ENCODE results near the gene TPSAB1. TPM values are rescaled to one million over a fixed set of nuclear protein-coding genes. Genes with fewer than 3 reads are reported as not detected.
A peak's percentile ranks its signal among the peaks of the same experiment; 100 is the strongest.

TPSAB1 gene
- total RNA-seq, 6 donors from 2014 or later, result 6.4 to 207 (median 99.8) TPM

GRCh38 chr16:1260101-1260680 is 19.7 kb downstream of the TPSAB1 start:
- no peak overlapping the region for H3K4me3 ChIP-seq
- no peaks in the 10 kb centered on the region for H3K36me3 ChIP-seq
- DNase-seq (peak in 1 of 2 donors; percentile 77), ATAC-seq (ENCODE audit: low FRiP score in 2 of 2) (no peak)
- TF ChIP-seq POLR2AphosphoS5 (IDR thresholded peaks at IDR 0.05) (no peak), EP300 (IDR thresholded peaks at IDR 0.05) (no peak), CTCF (IDR thresholded peaks at IDR 0.05) (no peak), POLR2A (IDR thresholded peaks at IDR 0.05) (no peak)
- WGBS, 2 donors, result 41 to 58% methylated on average over 3 to 19 of the region's 36 CpGs
- peaks cover 0 to 25% (median 8%) of the 10 kb centered on the region in 4 donors for H3K27me3 ChIP-seq
- H3K27ac ChIP-seq, result no peak overlapping the region
- peaks cover 0 to 9% (median 0%) of the 10 kb centered on the region in 4 donors for H3K4me1 ChIP-seq
- H3K9me3 ChIP-seq, result no peaks in the 10 kb centered on the region

- peaks cover 0 to 9% (median 0%) of the 10 kb centered on the region in 4 donors for H3K4me1 ChIP-seq
- H3K36me3 ChIP-seq, result no peaks in the 10 kb centered on the region
- 6 to 33% methylated on average over 10 to 42 of the region's 47 CpGs for WGBS, 2 donors
- no peak overlapping the region for H3K27ac ChIP-seq
- no peaks in the 10 kb centered on the region for H3K9me3 ChIP-seq
- ATAC-seq (ENCODE audit: low FRiP score in 2 of 2) (no peak), DNase-seq (peak in 1 of 2 donors; percentile 61)
- no peak overlapping the region for H3K4me3 ChIP-seq
- peaks cover 0 to 25% (median 8%) of the 10 kb centered on the region in 4 donors for H3K27me3 ChIP-seq
- no peak for TF ChIP-seq CTCF (IDR thresholded peaks at IDR 0.05)
- no peak for TF ChIP-seq POLR2AphosphoS5 (IDR thresholded peaks at IDR 0.05)
- no peak for TF ChIP-seq POLR2A (IDR thresholded peaks at IDR 0.05)
- no peak for TF ChIP-seq EP300 (IDR thresholded peaks at IDR 0.05)
Observed at GRCh38 chr16:1261131-1261892, 20.8 kb downstream of the TPSAB1 start.

- Histone ChIP-seq H3K27me3 (peaks cover 0 to 21% (median 8%) of the 10 kb centered on the region in 4 donors), H3K4me1 (peaks cover 0 to 9% (median 0%) of the 10 kb centered on the region in 4 donors), H3K4me3 (no peak overlapping the region), H3K27ac (no peak overlapping the region), H3K9me3 (no peaks in the 10 kb centered on the region), H3K36me3 (no peaks in the 10 kb centered on the region)
- WGBS, 2 donors, result 78 to 90% methylated on average over 16 to 32 of the region's 32 CpGs
- DNase-seq (peak in 1 of 2 donors; percentile 58), ATAC-seq (ENCODE audit: low FRiP score in 2 of 2) (no peak)
- TF ChIP-seq CTCF (IDR thresholded peaks at IDR 0.05), result no peak
- TF ChIP-seq POLR2AphosphoS5 (IDR thresholded peaks at IDR 0.05), result no peak
- TF ChIP-seq EP300 (IDR thresholded peaks at IDR 0.05), result no peak
- TF ChIP-seq POLR2A (IDR thresholded peaks at IDR 0.05), result no peak
Observed at GRCh38 chr16:1262210-1262845, 21.8 kb downstream of the TPSAB1 start.

GRCh38 chr16:1262846-1263221 is 22.3 kb downstream of the TPSAB1 start:
- WGBS, 2 donors, result 90 to 96% methylated on average over 2 to 5 of the region's 9 CpGs
- TF ChIP-seq CTCF (IDR thresholded peaks at IDR 0.05) (no peak), POLR2AphosphoS5 (IDR thresholded peaks at IDR 0.05) (no peak)
- peaks cover 0 to 9% (median 0%) of the 10 kb centered on the region in 4 donors for H3K4me1 ChIP-seq
- ATAC-seq (ENCODE audit: low FRiP score in 2 of 2) (no peak), DNase-seq (peak in 1 of 2 donors; percentile 48)
- H3K4me3 ChIP-seq, result no peak overlapping the region
- H3K27ac ChIP-seq, result no peak overlapping the region
- no peaks in the 10 kb centered on the region for H3K36me3 ChIP-seq
- peaks cover 0 to 21% (median 8%) of the 10 kb centered on the region in 4 donors for H3K27me3 ChIP-seq
- no peaks in the 10 kb centered on the region for H3K9me3 ChIP-seq

All from upper lobe of left lung (tissue), 6 donors.